Measurements from ENCODE around the gene ATP10A. TPM values are rescaled to one million over a fixed set of nuclear protein-coding genes. Genes with fewer than 3 reads are reported as not detected.

ATP10A gene
- polyA plus RNA-seq, 3 donors, result 0.71 to 3.9 (median 0.92) TPM

- H3K4me1 ChIP-seq (ENCODE audit: control insufficient read depth in 1 of 2, insufficient read depth in 2 of 2, low read length in 2 of 2), result no peaks in the 10 kb centered on the region
- no peak overlapping the region for H3K4me3 Mint-ChIP-seq
- H3K4me3 ChIP-seq (replicated peaks in 1 of 3; ENCODE audit: low read depth in 2 of 3, low read length in 3 of 3), result no peak overlapping the region
- no peak overlapping the region for H3K4me2 ChIP-seq (replicated peaks; ENCODE audit: extremely low read depth, low read length, poor library complexity, severe bottlenecking)
- no peaks in the 10 kb centered on the region for H3K9me3 Mint-ChIP-seq
- peaks cover 9% of the 10 kb centered on the region for H3K4me1 Mint-ChIP-seq
- no peak overlapping the region for H3K9ac ChIP-seq (ENCODE audit: insufficient read depth, low read length, poor library complexity, severe bottlenecking)
- 83% methylated on average over 1 of the region's 2 CpGs for WGBS (ENCODE audit: insufficient coverage)
- no peaks in the 10 kb centered on the region for H3K36me3 Mint-ChIP-seq
- no peak for TF ChIP-seq CTCF (IDR thresholded peaks at IDR 0.05)
- H3K27ac Mint-ChIP-seq, result peak overlapping the region in 1 of 7 donors; percentile 24
- intact Hi-C loops (cut with micrococcal nuclease), result no loop called here
- peaks cover 2 to 3% (median 2%) of the 10 kb centered on the region in 3 donors for H3K27me3 Mint-ChIP-seq (ENCODE audit: low read depth in 3 of 3)
- H2AFZ ChIP-seq (ENCODE audit: insufficient read depth, low read depth, low read length, poor library complexity, severe bottlenecking), result no peak overlapping the region
- H3K27me3 ChIP-seq (ENCODE audit: control insufficient read depth in 2 of 2, insufficient read depth in 2 of 2, low read length in 2 of 2), result no peaks in the 10 kb centered on the region
- peak in 1 of 3 donors; percentile 13 for DNase-seq
- H3K36me3 ChIP-seq (replicated peaks in 1 of 2; ENCODE audit: control insufficient read depth in 1 of 2, insufficient read depth in 2 of 2, low read length in 2 of 2), result no peaks in the 10 kb centered on the region
- H3K27ac ChIP-seq (ENCODE audit: low read depth in 1 of 2, low read length in 2 of 2), result no peak overlapping the region
- no peaks in the 10 kb centered on the region for H3K79me2 ChIP-seq (ENCODE audit: insufficient read depth, low read length)
- H4K20me1 ChIP-seq (ENCODE audit: insufficient read depth, low read length), result no peaks in the 10 kb centered on the region
- no peaks in the 10 kb centered on the region for H3K9me3 ChIP-seq (replicated peaks in 1 of 2; ENCODE audit: control insufficient read depth in 1 of 2, insufficient read depth in 1 of 2, low read length in 2 of 2)
Observed at GRCh38 chr15:25905140-25905539, 42.0 kb upstream of the ATP10A start.

GRCh38 chr15:25903024-25903581 is 40.0 kb upstream of the ATP10A start:
- no peaks in the 10 kb centered on the region for H3K4me1 ChIP-seq (ENCODE audit: control insufficient read depth in 1 of 2, insufficient read depth in 2 of 2, low read length in 2 of 2)
- no peaks in the 10 kb centered on the region for H3K27me3 ChIP-seq (ENCODE audit: control insufficient read depth in 2 of 2, insufficient read depth in 2 of 2, low read length in 2 of 2)
- Mint-ChIP-seq H3K9me3 (peaks cover 0 to 3% (median 0%) of the 10 kb centered on the region in 7 donors), H3K27ac (peak overlapping the region in 1 of 7 donors; percentile 4), H3K4me3 (no peak overlapping the region), H3K27me3 (ENCODE audit: low read depth in 3 of 3) (peaks cover 2 to 3% (median 2%) of the 10 kb centered on the region in 3 donors), H3K4me1 (peaks cover 9% of the 10 kb centered on the region), H3K36me3 (no peaks in the 10 kb centered on the region)
- no peak overlapping the region for H3K4me3 ChIP-seq (replicated peaks in 1 of 3; ENCODE audit: low read depth in 2 of 3, low read length in 3 of 3)
- DNase-seq, result no peak
- H2AFZ ChIP-seq (ENCODE audit: insufficient read depth, low read depth, low read length, poor library complexity, severe bottlenecking), result no peak overlapping the region
- H3K36me3 ChIP-seq (replicated peaks in 1 of 2; ENCODE audit: control insufficient read depth in 1 of 2, insufficient read depth in 2 of 2, low read length in 2 of 2), result no peaks in the 10 kb centered on the region
- WGBS (ENCODE audit: insufficient coverage), result 57% methylated on average over 9 of the region's 10 CpGs
- no peak for TF ChIP-seq CTCF (IDR thresholded peaks at IDR 0.05)
- H3K4me2 ChIP-seq (replicated peaks; ENCODE audit: extremely low read depth, low read length, poor library complexity, severe bottlenecking), result no peak overlapping the region
- H4K20me1 ChIP-seq (ENCODE audit: insufficient read depth, low read length), result no peaks in the 10 kb centered on the region
- no peaks in the 10 kb centered on the region for H3K9me3 ChIP-seq (replicated peaks in 1 of 2; ENCODE audit: control insufficient read depth in 1 of 2, insufficient read depth in 1 of 2, low read length in 2 of 2)
- H3K79me2 ChIP-seq (ENCODE audit: insufficient read depth, low read length), result no peaks in the 10 kb centered on the region
- H3K27ac ChIP-seq (ENCODE audit: low read depth in 1 of 2, low read length in 2 of 2), result no peak overlapping the region
- no peak overlapping the region for H3K9ac ChIP-seq (ENCODE audit: insufficient read depth, low read length, poor library complexity, severe bottlenecking)
- intact Hi-C loops (cut with micrococcal nuclease), result no loop called here

All from CD14-positive monocyte (primary cell).